Measurements from ENCODE around the gene SPPL3.

The SPPL3 gene

DNA sequence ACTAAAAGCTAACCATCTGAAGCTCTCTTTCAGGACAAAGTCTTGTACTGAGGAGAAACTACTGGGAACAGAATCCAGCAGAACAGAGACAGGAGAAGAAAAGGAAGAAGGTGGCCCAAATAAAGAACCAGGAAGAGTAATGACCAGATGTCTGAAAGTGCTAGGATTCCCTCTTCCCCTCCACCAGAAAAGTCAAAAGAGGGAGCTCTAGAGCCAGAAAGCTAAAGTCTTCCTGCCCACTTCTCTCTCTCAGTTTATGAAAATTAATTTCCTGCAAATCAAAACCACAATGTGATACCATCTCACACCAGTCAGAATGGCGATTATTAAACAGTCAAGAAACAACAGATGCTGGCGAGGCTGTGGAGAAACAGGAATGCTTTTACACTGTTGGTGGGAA lies 47.2 kb downstream of the SPPL3 start:
- Histone ChIP-seq H3K9ac (no peak overlapping the region), H3K4me2 (no peak overlapping the region), H2AFZ (ENCODE audit: low read depth) (no peak overlapping the region), H3K27me3 (ENCODE audit: insufficient read depth, low read depth) (no peaks in the 10 kb centered on the region), H3K79me2 (ENCODE audit: insufficient read depth, low read depth) (no peaks in the 10 kb centered on the region), H3K4me3 (IDR thresholded peaks at IDR 0.05; ENCODE audit: insufficient read depth, low read depth, low read length) (no peak overlapping the region), H3K27ac (no peak overlapping the region), H3K4me1 (ENCODE audit: low read depth, poor library complexity, severe bottlenecking) (peaks cover 19% of the 10 kb centered on the region), H3K36me3 (ENCODE audit: insufficient read depth) (no peaks in the 10 kb centered on the region), H4K20me1 (ENCODE audit: insufficient read depth) (no peaks in the 10 kb centered on the region)
- TF ChIP-seq, protein P1, sequence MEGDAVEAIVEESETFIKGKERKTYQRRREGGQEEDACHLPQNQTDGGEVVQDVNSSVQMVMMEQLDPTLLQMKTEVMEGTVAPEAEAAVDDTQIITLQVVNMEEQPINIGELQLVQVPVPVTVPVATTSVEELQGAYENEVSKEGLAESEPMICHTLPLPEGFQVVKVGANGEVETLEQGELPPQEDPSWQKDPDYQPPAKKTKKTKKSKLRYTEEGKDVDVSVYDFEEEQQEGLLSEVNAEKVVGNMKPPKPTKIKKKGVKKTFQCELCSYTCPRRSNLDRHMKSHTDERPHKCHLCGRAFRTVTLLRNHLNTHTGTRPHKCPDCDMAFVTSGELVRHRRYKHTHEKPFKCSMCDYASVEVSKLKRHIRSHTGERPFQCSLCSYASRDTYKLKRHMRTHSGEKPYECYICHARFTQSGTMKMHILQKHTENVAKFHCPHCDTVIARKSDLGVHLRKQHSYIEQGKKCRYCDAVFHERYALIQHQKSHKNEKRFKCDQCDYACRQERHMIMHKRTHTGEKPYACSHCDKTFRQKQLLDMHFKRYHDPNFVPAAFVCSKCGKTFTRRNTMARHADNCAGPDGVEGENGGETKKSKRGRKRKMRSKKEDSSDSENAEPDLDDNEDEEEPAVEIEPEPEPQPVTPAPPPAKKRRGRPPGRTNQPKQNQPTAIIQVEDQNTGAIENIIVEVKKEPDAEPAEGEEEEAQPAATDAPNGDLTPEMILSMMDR (conservative IDR thresholded peaks at IDR 0.05; ENCODE audit: low read depth, low read length) = no peak

DNA sequence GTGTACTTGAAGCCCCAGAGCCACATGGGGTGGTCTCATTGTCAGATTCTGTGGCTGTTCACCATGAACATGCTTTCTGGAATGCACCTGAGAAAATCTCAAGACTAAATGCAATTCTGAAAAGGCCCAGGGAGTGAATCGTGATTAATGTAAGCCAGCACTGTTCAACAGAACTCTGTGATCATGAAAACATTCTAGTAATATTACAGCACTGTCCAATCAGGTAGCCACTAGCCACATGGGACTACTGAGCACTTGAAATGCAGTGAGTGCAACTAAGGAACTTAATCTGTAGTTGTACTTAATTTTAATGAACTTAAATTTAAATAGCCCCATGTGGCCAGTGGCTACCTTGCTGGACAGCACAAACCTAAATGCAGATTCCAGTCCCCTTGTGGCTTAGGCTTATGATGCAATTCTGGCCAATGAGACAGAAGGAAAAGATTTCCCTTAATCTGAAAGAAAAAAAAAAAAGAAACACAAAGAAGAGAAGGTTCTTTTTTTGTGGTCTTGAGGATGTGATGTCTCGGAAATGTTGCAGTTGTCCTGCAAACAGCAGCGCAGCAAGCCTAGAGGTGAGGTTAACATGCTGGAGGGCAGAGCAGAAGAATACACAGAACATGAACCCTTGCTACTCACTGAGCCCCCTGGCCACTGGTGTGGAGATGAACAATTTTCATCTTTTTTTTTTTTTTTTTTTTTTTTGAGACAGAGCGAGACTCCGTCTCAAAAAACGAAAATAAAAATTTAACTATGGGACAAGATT lies 48.2 kb downstream of the SPPL3 start:
- no peak overlapping the region for H3K4me3 ChIP-seq (IDR thresholded peaks at IDR 0.05; ENCODE audit: insufficient read depth, low read depth, low read length)
- H3K27ac ChIP-seq = no peak overlapping the region
- H3K9ac ChIP-seq = no peak overlapping the region
- H3K79me2 ChIP-seq (ENCODE audit: insufficient read depth, low read depth) = no peaks in the 10 kb centered on the region
- H3K4me2 ChIP-seq = no peak overlapping the region
- peaks cover 28% of the 10 kb centered on the region for H3K4me1 ChIP-seq (ENCODE audit: low read depth, poor library complexity, severe bottlenecking)
- TF ChIP-seq, protein P1 (conservative IDR thresholded peaks at IDR 0.05; ENCODE audit: low read depth, low read length) = no peak
- H3K36me3 ChIP-seq (ENCODE audit: insufficient read depth) = no peaks in the 10 kb centered on the region
- H4K20me1 ChIP-seq (ENCODE audit: insufficient read depth) = no peaks in the 10 kb centered on the region
- H2AFZ ChIP-seq (ENCODE audit: low read depth) = no peak overlapping the region
- H3K27me3 ChIP-seq (ENCODE audit: insufficient read depth, low read depth) = no peaks in the 10 kb centered on the region

DNA sequence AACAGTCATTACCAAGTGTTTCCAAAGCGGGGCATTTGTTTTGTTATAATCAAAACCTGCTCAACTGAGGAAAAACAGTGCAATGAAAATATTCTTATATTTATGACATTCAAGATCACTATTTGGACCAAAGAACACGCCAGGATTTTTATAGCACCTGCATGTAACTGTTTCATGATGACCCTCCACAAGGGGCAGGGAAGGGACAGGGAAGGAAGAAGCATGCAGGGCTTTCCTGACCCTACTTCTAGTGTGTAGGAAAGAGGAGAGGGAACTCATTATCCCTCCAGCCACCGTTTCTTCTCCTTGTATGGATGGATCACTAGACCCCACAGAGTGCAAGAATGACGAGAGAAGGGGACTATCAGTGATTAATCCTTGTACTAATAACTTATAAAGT lies 49.4 kb downstream of the SPPL3 start:
- Histone ChIP-seq H4K20me1 (ENCODE audit: insufficient read depth) (no peaks in the 10 kb centered on the region), H3K27ac (no peak overlapping the region), H3K9ac (no peak overlapping the region), H3K27me3 (ENCODE audit: insufficient read depth, low read depth) (no peaks in the 10 kb centered on the region), H3K36me3 (ENCODE audit: insufficient read depth) (no peaks in the 10 kb centered on the region), H3K79me2 (ENCODE audit: insufficient read depth, low read depth) (0 out of 2 replicates have a peak, but pooled peaks cover 8% of the 10 kb centered on the region), H2AFZ (ENCODE audit: low read depth) (no peak overlapping the region), H3K4me3 (IDR thresholded peaks at IDR 0.05; ENCODE audit: insufficient read depth, low read depth, low read length) (no peak overlapping the region), H3K4me2 (no peak overlapping the region), H3K4me1 (ENCODE audit: low read depth, poor library complexity, severe bottlenecking) (peaks cover 41% of the 10 kb centered on the region)
- TF ChIP-seq, protein P1 (conservative IDR thresholded peaks at IDR 0.05; ENCODE audit: low read depth, low read length) = no peak

DNA sequence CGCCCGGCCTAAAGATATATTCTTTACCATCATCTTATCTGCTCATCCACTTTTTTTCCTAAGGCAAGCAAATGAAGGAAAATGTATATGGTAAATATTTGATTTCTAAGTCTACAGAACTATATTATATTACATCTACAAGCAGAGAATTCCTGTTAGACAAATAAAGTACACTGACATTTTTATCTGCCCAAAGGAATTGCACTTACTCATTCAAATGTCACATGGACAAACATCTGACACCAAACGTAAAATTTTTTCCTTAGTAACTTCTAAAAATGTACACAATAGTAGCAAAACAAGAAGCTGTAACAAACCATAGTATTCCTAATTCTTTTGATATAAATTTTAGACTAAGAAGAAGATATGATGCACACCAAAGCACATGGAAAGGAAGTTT lies 51.0 kb downstream of the SPPL3 start:
- Histone ChIP-seq H3K27ac (no peak overlapping the region), H2AFZ (ENCODE audit: low read depth) (no peak overlapping the region), H3K27me3 (ENCODE audit: insufficient read depth, low read depth) (no peaks in the 10 kb centered on the region), H3K4me2 (no peak overlapping the region), H3K4me3 (IDR thresholded peaks at IDR 0.05; ENCODE audit: insufficient read depth, low read depth, low read length) (no peak overlapping the region), H4K20me1 (ENCODE audit: insufficient read depth) (no peaks in the 10 kb centered on the region), H3K9ac (no peak overlapping the region), H3K79me2 (ENCODE audit: insufficient read depth, low read depth) (0 out of 2 replicates have a peak, but pooled peaks cover 8% of the 10 kb centered on the region), H3K4me1 (ENCODE audit: low read depth, poor library complexity, severe bottlenecking) (peaks cover 55% of the 10 kb centered on the region), H3K36me3 (ENCODE audit: insufficient read depth) (no peaks in the 10 kb centered on the region)
- TF ChIP-seq, protein P1 (conservative IDR thresholded peaks at IDR 0.05; ENCODE audit: low read depth, low read length) = no peak
